Activated T-cell treated with anti-CD3 and anti-CD28 coated beads, Interleukin-2, amount 50 U/mL, for 72 hours (primary cell): Measurements from ENCODE around the gene NDUFS2. TPM values are rescaled to one million over a fixed set of nuclear protein-coding genes. Genes with fewer than 3 reads are reported as not detected.

Experiments
- ATAC-seq, 2 donors: fragments of 150-1000 bp; cut with Tn5 transposase; replicated peaks in 1 of 2; 2 replicates each; pipeline ENCODE4 v1.10.0; 2021; ENCODE audit warnings: moderate library complexity in 2 of 2, mild to moderate bottlenecking in 1 of 2
- DNase-seq, 2 donors: peaks; one replicate each; pipeline ENCODE4 v3.0.0; 2021 to 2022; ENCODE audit warnings: mixed read lengths in 1 of 2
- H3K27ac Mint-ChIP-seq: one replicate; pipeline ENCODE4 v1.8.0; 2022; ENCODE audit warnings: mild to moderate bottlenecking, moderate library complexity, mixed read lengths
- H3K27me3 Mint-ChIP-seq: one replicate; pipeline ENCODE4 v1.8.0; 2022; ENCODE audit warnings: low read depth, mixed read lengths
- H3K36me3 Mint-ChIP-seq, 2 donors: one replicate each; pipeline ENCODE4 v1.8.0; 2022; ENCODE audit warnings: mixed read lengths in 2 of 2, mild to moderate bottlenecking in 1 of 2; ENCODE audit not compliant: insufficient read depth in 2 of 2
- H3K4me1 Mint-ChIP-seq: one replicate; pipeline ENCODE4 v1.8.0; 2022; ENCODE audit warnings: low read depth, mixed read lengths
- H3K4me3 Mint-ChIP-seq, 2 donors: one replicate each; pipeline ENCODE4 v1.8.0; 2022; ENCODE audit warnings: mild to moderate bottlenecking in 2 of 2, mixed read lengths in 2 of 2, moderate library complexity in 2 of 2
- H3K9me3 Mint-ChIP-seq, 2 donors: one replicate each; pipeline ENCODE4 v1.8.0; 2022; ENCODE audit warnings: mixed read lengths in 2 of 2
- total RNA-seq, 2 donors: library from RNA; stranded (reverse); gene quantifications; one replicate each; pipeline ENCODE4 v1.2.3, GENCODE V29; 2022

Gene NDUFS2
- 100 to 1,000 TPM; 108 to 114 TPM for total RNA-seq

- ATAC-seq: peak; percentile 98 to 99
- peak within 1 kb of the TSS; percentile 97 for H3K27ac Mint-ChIP-seq
These were observed at the start of gene NDUFS2 for GRCh38 chr1:161201836-161202712. TSS of gene NDUFS2 (plus strand) at chr1:161202367. CDS start at chr1:161202386, 19 bp downstream.

GRCh38 chr1:161153176-161153575 is 49.0 kb upstream of the NDUFS2 start:
- no peaks in the 10 kb centered on the region for H3K27me3 Mint-ChIP-seq
- peak overlapping the region; percentile 94 for H3K27ac Mint-ChIP-seq
- peaks cover 5 to 6% of the 10 kb centered on the region in 2 donors for H3K36me3 Mint-ChIP-seq
- peak overlapping the region; percentile 89 to 94 for H3K4me3 Mint-ChIP-seq
- DNase-seq: no peak
- H3K4me1 Mint-ChIP-seq: peaks cover 28% of the 10 kb centered on the region
- peak in 1 of 2 donors; percentile 1 for ATAC-seq
- H3K9me3 Mint-ChIP-seq: no peaks in the 10 kb centered on the region

More at GRCh38 chr1:161201836-161202712, at the start of gene NDUFS2:
- Mint-ChIP-seq H3K9me3 (no peaks in the 10 kb centered on the region), H3K4me1 (peaks cover 63% of the 10 kb centered on the region), H3K27me3 (no peaks in the 10 kb centered on the region), H3K36me3 (peaks cover 10 to 12% of the 10 kb centered on the region in 2 donors), H3K4me3 (peak within 1 kb of the TSS; percentile 87 to 96)
- DNase-seq: peak; percentile 93 to 96

- DNase-seq: peak; percentile 82 to 89
- H3K4me3 Mint-ChIP-seq: peak within 1 kb of the TSS; percentile 89 to 94
- H3K4me1 Mint-ChIP-seq: peaks cover 34% of the 10 kb centered on the region
- ATAC-seq: peak; percentile 94 to 96
- no peaks in the 10 kb centered on the region for H3K27me3 Mint-ChIP-seq
- no peaks in the 10 kb centered on the region for H3K9me3 Mint-ChIP-seq
- peak within 1 kb of the TSS; percentile 99 for H3K27ac Mint-ChIP-seq
- H3K36me3 Mint-ChIP-seq: peaks cover 5 to 6% of the 10 kb centered on the region in 2 donors
These were observed 48.4 kb upstream of the NDUFS2 start, which contains the start of gene UFC1 for GRCh38 chr1:161153682-161154337. TSS of gene UFC1 (plus strand) at chr1:161153978. CDS start at chr1:161153998, 20 bp downstream.

GRCh38 chr1:161157867-161158266 is 44.3 kb upstream of the NDUFS2 start:
- H3K4me1 Mint-ChIP-seq: peaks cover 68% of the 10 kb centered on the region
- H3K4me3 Mint-ChIP-seq: peak overlapping the region in 1 of 2 donors; percentile 59
- H3K9me3 Mint-ChIP-seq: no peaks in the 10 kb centered on the region
- peak overlapping the region; percentile 20 for H3K27ac Mint-ChIP-seq
- H3K36me3 Mint-ChIP-seq: peaks cover 6 to 8% of the 10 kb centered on the region in 2 donors
- no peaks in the 10 kb centered on the region for H3K27me3 Mint-ChIP-seq
- no peak for ATAC-seq
- no peak for DNase-seq

DNA sequence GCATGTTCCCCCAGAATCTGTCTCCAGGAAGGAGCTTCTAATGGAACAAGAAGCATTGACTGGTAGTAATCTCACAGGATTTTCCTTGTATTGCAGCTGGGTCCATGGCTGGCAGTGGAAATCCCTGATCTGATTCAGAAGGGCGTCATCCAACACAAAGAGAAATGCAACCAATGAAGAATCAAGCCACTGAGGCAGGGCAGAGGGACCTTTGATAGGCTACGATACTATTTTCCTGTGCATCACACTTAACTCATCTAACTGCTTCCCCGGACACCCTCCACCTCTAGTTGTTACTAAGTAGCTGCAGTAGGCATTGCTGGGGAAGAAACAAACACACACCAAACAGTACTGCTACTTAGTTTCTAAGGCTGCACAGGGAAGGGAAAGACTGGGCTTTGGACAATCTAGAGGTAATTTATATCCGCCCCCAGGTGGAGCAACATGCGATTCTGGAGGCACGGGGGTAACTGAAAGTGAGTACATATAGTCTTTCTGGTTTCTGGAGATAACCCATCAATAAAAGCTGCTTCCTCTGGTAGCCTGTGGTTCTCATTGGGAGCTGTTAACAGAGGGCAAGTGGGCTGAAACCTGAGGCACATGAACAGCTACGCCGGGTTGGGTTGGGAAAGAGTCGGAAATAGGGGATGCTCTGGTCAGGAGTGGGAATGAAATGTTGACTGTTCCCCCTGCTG is 43.7 kb upstream of the NDUFS2 start:
- Mint-ChIP-seq H3K27me3 (no peaks in the 10 kb centered on the region), H3K27ac (no peak overlapping the region), H3K4me3 (peak overlapping the region; percentile 79 to 82), H3K9me3 (no peaks in the 10 kb centered on the region), H3K4me1 (peaks cover 69% of the 10 kb centered on the region), H3K36me3 (peaks cover 6 to 11% of the 10 kb centered on the region in 2 donors)
- DNase-seq: no peak
- ATAC-seq: no peak

DNA sequence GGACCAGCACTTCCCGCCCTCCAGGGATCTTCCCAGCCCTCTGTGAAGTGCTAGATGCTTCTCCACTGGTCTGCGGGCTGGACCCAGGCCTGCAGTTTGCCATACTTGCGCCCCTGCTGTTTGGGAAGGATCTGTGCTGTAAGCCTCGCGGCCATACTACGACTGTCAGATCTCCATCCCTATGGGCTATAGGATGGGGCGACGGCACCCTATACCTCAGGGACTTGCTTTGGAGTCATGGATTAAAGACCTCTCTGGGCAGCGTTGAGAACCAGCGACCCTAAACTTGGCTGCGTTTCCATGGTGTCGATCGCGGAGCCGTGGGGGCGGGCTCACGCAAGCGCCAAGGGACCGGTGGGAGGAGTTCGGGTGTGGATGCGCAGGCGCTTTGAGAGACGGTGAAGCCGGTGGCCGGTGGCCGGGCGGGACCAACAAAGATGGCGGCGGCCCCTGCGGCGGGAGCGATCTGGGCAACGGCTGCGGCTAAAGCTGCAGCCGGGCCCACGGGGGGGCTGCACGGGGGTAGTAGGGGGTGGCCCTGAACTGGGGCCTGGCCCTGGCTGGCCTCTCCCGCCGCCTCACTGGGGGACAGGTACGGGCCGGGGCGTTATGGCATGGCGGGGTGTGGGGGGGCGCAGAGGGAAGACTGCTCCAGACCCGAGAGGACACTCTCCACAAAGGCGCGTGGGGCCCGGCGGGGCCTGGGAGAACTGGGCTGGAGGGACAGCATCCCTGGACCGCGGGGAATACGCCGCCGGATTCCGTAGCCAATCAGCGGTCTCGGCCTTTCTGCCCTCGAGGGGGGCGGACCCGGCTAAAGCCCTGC is 42.9 kb upstream of the NDUFS2 start, which contains the start of gene USP21:
Gene USP21 (plus strand): TSS at position 414 of the 826 bp plus-strand sequence. CDS start 1,141 bp downstream, outside the sequence.
- Mint-ChIP-seq H3K27me3 (no peaks in the 10 kb centered on the region), H3K9me3 (no peaks in the 10 kb centered on the region), H3K36me3 (peaks cover 2 to 13% of the 10 kb centered on the region in 2 donors), H3K4me3 (peak within 1 kb of the TSS; percentile 79 to 82), H3K4me1 (peaks cover 72% of the 10 kb centered on the region), H3K27ac (peak within 1 kb of the TSS; percentile 77)
- DNase-seq: peak; percentile 94
- peak; percentile 92 to 94 for ATAC-seq

DNA sequence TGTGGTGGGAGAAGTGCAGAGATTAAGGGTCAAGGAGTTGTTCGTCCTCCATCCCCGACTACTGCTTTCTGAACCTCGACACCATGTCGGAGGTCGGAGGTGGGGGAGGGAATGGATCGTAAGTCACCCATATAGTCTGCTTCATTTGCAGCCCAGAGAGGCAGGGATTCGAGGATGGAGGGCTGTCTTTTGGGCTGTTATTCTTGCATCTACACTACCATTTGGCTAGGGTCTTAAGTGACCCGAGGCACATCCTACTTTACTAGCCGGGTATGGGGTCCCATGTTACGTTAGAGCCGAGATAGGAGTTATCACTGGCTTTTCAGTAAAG is 42.3 kb upstream of the NDUFS2 start:
- Mint-ChIP-seq H3K27ac (peak overlapping the region; percentile 72), H3K9me3 (no peaks in the 10 kb centered on the region), H3K4me3 (peak overlapping the region; percentile 79 to 82), H3K27me3 (no peaks in the 10 kb centered on the region), H3K36me3 (peaks cover 2 to 15% of the 10 kb centered on the region in 2 donors), H3K4me1 (peaks cover 68% of the 10 kb centered on the region)
- no peak for DNase-seq
- no peak for ATAC-seq

- ATAC-seq (no peak), DNase-seq (no peak)
- Mint-ChIP-seq H3K36me3 (peaks cover 0 to 16% of the 10 kb centered on the region in 2 donors), H3K27me3 (no peaks in the 10 kb centered on the region), H3K9me3 (no peaks in the 10 kb centered on the region), H3K27ac (no peak overlapping the region), H3K4me1 (peaks cover 67% of the 10 kb centered on the region), H3K4me3 (peak overlapping the region; percentile 79 to 82)
These were observed 41.5 kb upstream of the NDUFS2 start for GRCh38 chr1:161160671-161161145.

GRCh38 chr1:161161652-161162051 is 40.5 kb upstream of the NDUFS2 start:
- Mint-ChIP-seq H3K27me3 (no peaks in the 10 kb centered on the region), H3K9me3 (no peaks in the 10 kb centered on the region), H3K36me3 (peaks cover 0 to 16% of the 10 kb centered on the region in 2 donors), H3K4me1 (peaks cover 66% of the 10 kb centered on the region), H3K27ac (no peak overlapping the region), H3K4me3 (peak overlapping the region in 1 of 2 donors; percentile 6)
- no peak for ATAC-seq
- DNase-seq: no peak

GRCh38 chr1:161162052-161162451 is 40.1 kb upstream of the NDUFS2 start:
- peaks cover 0 to 19% of the 10 kb centered on the region in 2 donors for H3K36me3 Mint-ChIP-seq
- no peak for DNase-seq

DNA sequence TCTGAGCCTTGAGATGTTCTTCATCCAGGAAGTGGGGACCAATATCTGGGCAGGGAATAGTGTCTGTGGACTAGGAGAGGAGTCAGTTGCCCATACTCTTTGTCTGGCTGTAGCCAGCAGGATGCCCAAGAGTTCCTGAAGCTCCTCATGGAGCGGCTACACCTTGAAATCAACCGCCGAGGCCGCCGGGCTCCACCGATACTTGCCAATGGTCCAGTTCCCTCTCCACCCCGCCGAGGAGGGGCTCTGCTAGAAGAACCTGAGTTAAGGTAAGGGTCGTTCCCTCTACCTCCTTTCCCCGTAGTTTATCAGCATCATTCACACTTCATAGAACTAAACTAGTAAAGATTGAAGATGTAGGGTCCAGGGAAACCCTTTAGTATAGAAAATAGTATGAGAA is 39.4 kb upstream of the NDUFS2 start:
- no peak for DNase-seq
- peaks cover 0 to 19% of the 10 kb centered on the region in 2 donors for H3K36me3 Mint-ChIP-seq
- ATAC-seq: no peak
- peaks cover 77% of the 10 kb centered on the region for H3K4me1 Mint-ChIP-seq
- peak overlapping the region; percentile 27 for H3K27ac Mint-ChIP-seq
- H3K9me3 Mint-ChIP-seq: no peaks in the 10 kb centered on the region
- H3K4me3 Mint-ChIP-seq: no peak overlapping the region
- no peaks in the 10 kb centered on the region for H3K27me3 Mint-ChIP-seq

More at GRCh38 chr1:161162052-161162451, 40.1 kb upstream of the NDUFS2 start:
- Mint-ChIP-seq H3K4me1 (peaks cover 70% of the 10 kb centered on the region), H3K9me3 (no peaks in the 10 kb centered on the region), H3K4me3 (peak overlapping the region in 1 of 2 donors; percentile 6), H3K27me3 (no peaks in the 10 kb centered on the region), H3K27ac (no peak overlapping the region)
- ATAC-seq: no peak

GRCh38 chr1:161163793-161164192 is 38.4 kb upstream of the NDUFS2 start:
- peaks cover 74% of the 10 kb centered on the region for H3K4me1 Mint-ChIP-seq
- no peaks in the 10 kb centered on the region for H3K9me3 Mint-ChIP-seq
- H3K27me3 Mint-ChIP-seq: no peaks in the 10 kb centered on the region
- no peak for DNase-seq
- no peak overlapping the region for H3K4me3 Mint-ChIP-seq
- no peak for ATAC-seq
- H3K27ac Mint-ChIP-seq: no peak overlapping the region
- peaks cover 0 to 14% of the 10 kb centered on the region in 2 donors for H3K36me3 Mint-ChIP-seq
